OCI-LY7 (cell line): Measurements from ENCODE around the gene SKIDA1. TPM values are rescaled to one million over a fixed set of nuclear protein-coding genes. Genes with fewer than 3 reads are reported as not detected.

Experiments
- BruUV-seq: library from RNA; stranded (reverse); fragments of 400-500 nt; replicated peaks from 2 replicates; lab custom pipeline; 2021; lab: Mats Ljungman, UMichigan
- CTCF ChIA-PET: fragments of 300-600 bp; sonication (Branson Sonifier 250); formaldehyde crosslinking; loops from one replicate; lab custom pipeline; 2022; ENCODE audit warnings: antibody characterized with exemption; ENCODE audit not compliant: unreplicated experiment; lab: Charles Lee
- POLR2A ChIA-PET: fragments of 300-600 bp; sonication (Branson Sonifier 250); formaldehyde crosslinking; loops from one replicate; lab custom pipeline; 2022; ENCODE audit warnings: antibody characterized with exemption; lab: Charles Lee
- DNase-seq: peaks from one replicate; pipeline ENCODE4 v3.0.0-alpha.2; 2015; ENCODE audit warnings: low spot score
- H2AFZ ChIP-seq: fragments of 200-600 bp; sonication (generic), shearing (Covaris generic); 2 replicates; pipeline ENCODE4 v1.6.1; 2014; ENCODE audit warnings: mild to moderate bottlenecking, antibody characterized with exemption, low read length, moderate library complexity
- H3K27ac ChIP-seq: fragments of 200-600 bp; sonication (generic); 2 replicates; pipeline ENCODE4 v1.5.1; 2014; ENCODE audit warnings: mixed run types, low read depth, mild to moderate bottlenecking, moderate library complexity, low read length, inconsistent platforms; ENCODE audit not compliant: poor library complexity, severe bottlenecking
- H3K36me3 ChIP-seq: fragments of 200-600 bp; sonication (generic); 2 replicates; pipeline ENCODE4 v1.6.1; 2014; ENCODE audit warnings: mild to moderate bottlenecking, antibody characterized with exemption, low read length, moderate library complexity, mixed read lengths; ENCODE audit not compliant: insufficient read depth
- H3K4me1 ChIP-seq: fragments of 200-600 bp; sonication (generic); 2 replicates; pipeline ENCODE4 v1.5.1; 2014; ENCODE audit warnings: mild to moderate bottlenecking, low read length; ENCODE audit not compliant: insufficient read depth, poor library complexity, severe bottlenecking
- H3K4me2 ChIP-seq: fragments of 200-600 bp; sonication (generic); 2 replicates; pipeline ENCODE4 v1.6.1; 2014; ENCODE audit warnings: mild to moderate bottlenecking, low read length
- H3K4me3 ChIP-seq: fragments of 200-600 bp; sonication (generic); 2 replicates; pipeline ENCODE4 v1.5.1; 2014; ENCODE audit warnings: mild to moderate bottlenecking, low read depth, low read length; ENCODE audit not compliant: poor library complexity, severe bottlenecking
- H3K79me2 ChIP-seq: fragments of 200-600 bp; sonication (generic); 2 replicates; pipeline ENCODE4 v1.6.1; 2016; ENCODE audit warnings: low read depth, mild to moderate bottlenecking, low read length, moderate library complexity, mixed read lengths; ENCODE audit not compliant: insufficient read depth
- H3K9me2 ChIP-seq: fragments of 200-600 bp; sonication (generic); 2 replicates; pipeline ENCODE4 v1.6.1; 2016; ENCODE audit warnings: mild to moderate bottlenecking, low read length, mixed read lengths; ENCODE audit not compliant: insufficient read depth
- H3K9me3 ChIP-seq: fragments of 200-600 bp; sonication (generic); 2 replicates; pipeline ENCODE4 v1.6.1; 2014; ENCODE audit warnings: mild to moderate bottlenecking, mixed run types, low read length, mixed read lengths
- H4K20me1 ChIP-seq: fragments of 200-600 bp; sonication (generic); 2 replicates; pipeline ENCODE4 v1.6.1; 2014; ENCODE audit warnings: mild to moderate bottlenecking, antibody characterized with exemption, low read length, moderate library complexity, mixed read lengths; ENCODE audit not compliant: insufficient read depth
- EZH2phosphoT487 ChIP-seq: fragments of 200-600 bp; sonication (generic); IDR thresholded peaks from 2 replicates; pipeline ENCODE4 v1.6.1; 2018; ENCODE audit warnings: low read depth, borderline replicate concordance, mild to moderate bottlenecking, mixed run types, antibody characterized with exemption, low read length, moderate library complexity, mixed read lengths
- intact Hi-C: fragments of 100-400 bp; cut with micrococcal nuclease; formaldehyde crosslinking; loops from one replicate; pipeline ENCODE4 v1.10.0; 2022; ENCODE audit not compliant: unreplicated experiment
- total RNA-seq, 2 experiments: library from RNA; depleted of rRNA in 1 of 2; stranded (reverse); fragments of >200 nt in 1 of 2; shearing (Covaris generic) in 1 of 2; gene quantifications; 2 replicates each; pipeline ENCODE4 v1.2.3, GENCODE V29; 2014 to 2022
- TF ChIP-seq, protein P1 (sequence below): fragments of 200-600 bp; sonication (generic); conservative IDR thresholded peaks from 2 replicates; pipeline ENCODE4 v1.5.1; 2014; ENCODE audit warnings: mild to moderate bottlenecking, antibody characterized with exemption, low read length, moderate library complexity, mixed read lengths

The SKIDA1 gene
- total RNA-seq, 2 experiments from 2014 or later: not detected

DNA sequence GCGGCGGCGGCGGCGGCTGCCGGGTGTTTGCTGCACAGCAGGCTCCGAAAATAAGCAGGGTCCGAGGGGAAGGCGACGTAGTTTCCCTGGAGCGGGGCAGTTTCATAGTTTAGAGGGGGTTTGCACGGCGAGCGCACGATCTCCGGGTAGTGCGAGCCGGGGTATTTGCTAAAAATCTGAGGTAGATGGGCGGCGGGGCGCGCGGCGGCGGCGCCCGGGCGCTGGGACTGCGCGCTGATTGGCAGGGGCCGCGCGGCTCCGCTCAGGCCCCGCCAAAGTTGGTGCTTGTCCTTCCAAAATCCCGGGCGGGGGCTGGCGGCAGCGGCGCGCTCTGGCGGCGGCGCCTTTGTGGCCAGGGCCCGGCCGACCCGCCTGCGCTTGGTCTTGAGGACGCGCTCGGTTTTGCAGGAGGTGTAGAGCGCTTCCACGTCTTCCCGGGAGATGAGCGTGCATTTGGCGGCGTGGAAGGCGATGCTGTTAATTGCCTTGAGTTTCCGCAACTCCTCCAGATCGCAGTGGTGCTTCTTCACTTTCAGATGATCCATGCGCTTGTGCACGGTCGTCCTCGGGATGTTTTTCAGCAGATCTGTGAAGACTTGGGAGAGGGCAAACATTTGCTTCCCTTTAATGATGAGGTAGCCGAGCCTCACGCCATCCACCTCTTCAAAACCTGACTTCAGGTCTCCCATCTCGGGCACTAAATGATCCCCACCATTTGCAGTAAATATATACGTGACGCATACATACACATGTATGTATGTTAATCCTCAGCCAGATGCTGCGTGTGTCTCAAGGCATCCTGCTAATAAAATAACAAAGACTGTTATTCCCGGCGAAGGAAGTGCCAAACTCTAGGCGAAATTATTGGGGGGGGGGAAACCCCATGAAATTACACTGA, 8.1 kb downstream of the SKIDA1 start:
- CTCF ChIA-PET: no interaction called here
- peak; percentile 78; the same call in 1 of the 2 replicates for TF ChIP-seq EZH2phosphoT487
- TF ChIP-seq, protein P1, sequence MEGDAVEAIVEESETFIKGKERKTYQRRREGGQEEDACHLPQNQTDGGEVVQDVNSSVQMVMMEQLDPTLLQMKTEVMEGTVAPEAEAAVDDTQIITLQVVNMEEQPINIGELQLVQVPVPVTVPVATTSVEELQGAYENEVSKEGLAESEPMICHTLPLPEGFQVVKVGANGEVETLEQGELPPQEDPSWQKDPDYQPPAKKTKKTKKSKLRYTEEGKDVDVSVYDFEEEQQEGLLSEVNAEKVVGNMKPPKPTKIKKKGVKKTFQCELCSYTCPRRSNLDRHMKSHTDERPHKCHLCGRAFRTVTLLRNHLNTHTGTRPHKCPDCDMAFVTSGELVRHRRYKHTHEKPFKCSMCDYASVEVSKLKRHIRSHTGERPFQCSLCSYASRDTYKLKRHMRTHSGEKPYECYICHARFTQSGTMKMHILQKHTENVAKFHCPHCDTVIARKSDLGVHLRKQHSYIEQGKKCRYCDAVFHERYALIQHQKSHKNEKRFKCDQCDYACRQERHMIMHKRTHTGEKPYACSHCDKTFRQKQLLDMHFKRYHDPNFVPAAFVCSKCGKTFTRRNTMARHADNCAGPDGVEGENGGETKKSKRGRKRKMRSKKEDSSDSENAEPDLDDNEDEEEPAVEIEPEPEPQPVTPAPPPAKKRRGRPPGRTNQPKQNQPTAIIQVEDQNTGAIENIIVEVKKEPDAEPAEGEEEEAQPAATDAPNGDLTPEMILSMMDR: 0 out of 2 replicates have a peak, but pooled peaks have one; percentile 22

DNA sequence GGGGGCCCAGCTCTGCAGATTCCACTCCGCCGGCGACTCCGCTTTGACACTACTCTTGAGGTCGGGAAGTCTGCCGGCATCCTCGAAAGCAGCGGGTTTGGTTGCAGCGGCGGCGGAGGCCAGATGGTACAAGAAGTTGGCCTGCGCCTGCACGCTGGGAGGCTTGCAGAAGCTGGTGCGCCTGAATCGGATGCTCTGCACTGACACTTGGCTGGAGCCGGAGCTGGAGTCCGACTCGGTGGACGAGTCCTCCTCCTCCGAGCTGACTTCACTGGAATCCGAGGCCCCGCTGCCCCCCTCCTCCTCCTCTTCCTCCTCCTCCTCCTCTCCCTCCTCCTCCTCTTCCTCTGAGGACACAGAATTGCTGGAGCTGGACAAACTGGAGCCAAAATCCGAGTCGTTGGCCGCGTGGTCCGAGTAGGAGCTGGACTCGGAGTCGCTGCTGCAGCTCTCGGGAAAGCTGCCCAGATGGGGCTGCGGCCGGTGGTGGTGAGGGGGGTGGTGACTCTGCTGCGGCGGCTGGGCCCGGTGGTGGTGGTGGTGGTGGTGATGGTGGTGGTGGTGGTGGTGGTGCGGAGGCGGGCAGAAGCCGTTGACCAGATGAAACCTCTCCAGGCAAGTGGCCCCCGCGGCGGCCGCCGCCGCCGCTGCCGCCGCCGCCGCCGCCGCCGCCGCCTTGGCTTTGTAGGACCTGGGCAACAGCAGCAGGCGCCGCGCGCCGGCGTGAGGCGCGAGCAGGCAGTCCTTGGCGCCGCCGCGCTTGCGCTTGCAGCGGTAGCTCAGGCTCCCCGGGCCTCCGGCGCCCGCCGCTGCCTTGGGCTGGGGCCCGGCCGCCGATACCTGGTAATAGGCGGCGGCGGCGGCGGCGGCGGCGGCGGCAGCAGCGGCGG, 9.0 kb downstream of the SKIDA1 start:
- no peak for TF ChIP-seq EZH2phosphoT487
- TF ChIP-seq, protein P1: no peak
- H2AFZ ChIP-seq: no peak overlapping the region
- ChIA-PET POLR2A (interaction anchor here (0.6 kb wide), 1 partner anchor 20 kb away, joined by 4 read pairs; no protein-coding TSS in a partner anchor), CTCF (interaction anchor here (0.6 kb wide), 1 partner anchor 285 kb away, joined by 4 read pairs; no protein-coding TSS in a partner anchor)
- H3K79me2 ChIP-seq: no peaks in the 10 kb centered on the region
- no peaks in the 10 kb centered on the region for H3K9me3 ChIP-seq
- no TSS peak for BruUV-seq
- peak overlapping the region; percentile 88 for H3K4me2 ChIP-seq
- H3K4me1 ChIP-seq: peaks cover 27% of the 10 kb centered on the region
- no peaks in the 10 kb centered on the region for H3K9me2 ChIP-seq
- H4K20me1 ChIP-seq: no peaks in the 10 kb centered on the region
- intact Hi-C loops: loop anchor here (5.0 kb wide), 1 partner anchor 711 kb away; no protein-coding TSS in a partner anchor
- H3K4me3 ChIP-seq: peak overlapping the region; percentile 70
- no peak overlapping the region for H3K27ac ChIP-seq
- no peaks in the 10 kb centered on the region for H3K36me3 ChIP-seq
- peak; percentile 67 for DNase-seq

More for the DNA sequence above, 8.1 kb downstream of the SKIDA1 start:
- Histone ChIP-seq H3K4me1 (peaks cover 27% of the 10 kb centered on the region), H2AFZ (peak overlapping the region; percentile 77; the same call in 1 of the 2 replicates), H3K4me2 (peak overlapping the region; percentile 88), H3K36me3 (no peaks in the 10 kb centered on the region), H4K20me1 (no peaks in the 10 kb centered on the region), H3K9me3 (no peaks in the 10 kb centered on the region), H3K4me3 (peak overlapping the region; percentile 70), H3K79me2 (no peaks in the 10 kb centered on the region), H3K27ac (no peak overlapping the region), H3K9me2 (no peaks in the 10 kb centered on the region)
- no TSS peak for BruUV-seq
- peak; percentile 47 for DNase-seq
- intact Hi-C loops: loop anchor here (5.0 kb wide), 1 partner anchor 710 kb away; no protein-coding TSS in a partner anchor
- POLR2A ChIA-PET: interaction anchor here (0.6 kb wide), 1 partner anchor 21 kb away, joined by 4 read pairs; no protein-coding TSS in a partner anchor
